OCI-LY7 (cell line): ENCODE data around the gene CCDC81. TPM values are rescaled to one million over a fixed set of nuclear protein-coding genes. Genes with fewer than 3 reads are reported as not detected.

Experiments used
- BruUV-seq: library from RNA; stranded (reverse); fragments of 400-500 nt; replicated peaks from 2 replicates; lab custom pipeline; 2021; lab: Mats Ljungman, UMichigan
- CTCF ChIA-PET: fragments of 300-600 bp; sonication (Branson Sonifier 250); formaldehyde crosslinking; loops from one replicate; lab custom pipeline; 2022; ENCODE audit warnings: antibody characterized with exemption; ENCODE audit not compliant: unreplicated experiment; lab: Charles Lee
- POLR2A ChIA-PET: fragments of 300-600 bp; sonication (Branson Sonifier 250); formaldehyde crosslinking; loops from one replicate; lab custom pipeline; 2022; ENCODE audit warnings: antibody characterized with exemption; lab: Charles Lee
- DNase-seq: peaks from one replicate; pipeline ENCODE4 v3.0.0-alpha.2; 2015; ENCODE audit warnings: low spot score
- H2AFZ ChIP-seq: fragments of 200-600 bp; sonication (generic), shearing (Covaris generic); 2 replicates; pipeline ENCODE4 v1.6.1; 2014; ENCODE audit warnings: mild to moderate bottlenecking, antibody characterized with exemption, low read length, moderate library complexity
- H3K27ac ChIP-seq: fragments of 200-600 bp; sonication (generic); 2 replicates; pipeline ENCODE4 v1.5.1; 2014; ENCODE audit warnings: mixed run types, low read depth, mild to moderate bottlenecking, moderate library complexity, low read length, inconsistent platforms; ENCODE audit not compliant: poor library complexity, severe bottlenecking
- H3K36me3 ChIP-seq: fragments of 200-600 bp; sonication (generic); 2 replicates; pipeline ENCODE4 v1.6.1; 2014; ENCODE audit warnings: mild to moderate bottlenecking, antibody characterized with exemption, low read length, moderate library complexity, mixed read lengths; ENCODE audit not compliant: insufficient read depth
- H3K4me1 ChIP-seq: fragments of 200-600 bp; sonication (generic); 2 replicates; pipeline ENCODE4 v1.5.1; 2014; ENCODE audit warnings: mild to moderate bottlenecking, low read length; ENCODE audit not compliant: insufficient read depth, poor library complexity, severe bottlenecking
- H3K4me2 ChIP-seq: fragments of 200-600 bp; sonication (generic); 2 replicates; pipeline ENCODE4 v1.6.1; 2014; ENCODE audit warnings: mild to moderate bottlenecking, low read length
- H3K4me3 ChIP-seq: fragments of 200-600 bp; sonication (generic); 2 replicates; pipeline ENCODE4 v1.5.1; 2014; ENCODE audit warnings: mild to moderate bottlenecking, low read depth, low read length; ENCODE audit not compliant: poor library complexity, severe bottlenecking
- H3K79me2 ChIP-seq: fragments of 200-600 bp; sonication (generic); 2 replicates; pipeline ENCODE4 v1.6.1; 2016; ENCODE audit warnings: low read depth, mild to moderate bottlenecking, low read length, moderate library complexity, mixed read lengths; ENCODE audit not compliant: insufficient read depth
- H3K9me2 ChIP-seq: fragments of 200-600 bp; sonication (generic); 2 replicates; pipeline ENCODE4 v1.6.1; 2016; ENCODE audit warnings: mild to moderate bottlenecking, low read length, mixed read lengths; ENCODE audit not compliant: insufficient read depth
- H3K9me3 ChIP-seq: fragments of 200-600 bp; sonication (generic); 2 replicates; pipeline ENCODE4 v1.6.1; 2014; ENCODE audit warnings: mild to moderate bottlenecking, mixed run types, low read length, mixed read lengths
- H4K20me1 ChIP-seq: fragments of 200-600 bp; sonication (generic); 2 replicates; pipeline ENCODE4 v1.6.1; 2014; ENCODE audit warnings: mild to moderate bottlenecking, antibody characterized with exemption, low read length, moderate library complexity, mixed read lengths; ENCODE audit not compliant: insufficient read depth
- EZH2phosphoT487 ChIP-seq: fragments of 200-600 bp; sonication (generic); IDR thresholded peaks from 2 replicates; pipeline ENCODE4 v1.6.1; 2018; ENCODE audit warnings: low read depth, borderline replicate concordance, mild to moderate bottlenecking, mixed run types, antibody characterized with exemption, low read length, moderate library complexity, mixed read lengths
- intact Hi-C: fragments of 100-400 bp; cut with micrococcal nuclease; formaldehyde crosslinking; loops from one replicate; pipeline ENCODE4 v1.10.0; 2022; ENCODE audit not compliant: unreplicated experiment
- total RNA-seq, 2 experiments: library from RNA; depleted of rRNA in 1 of 2; stranded (reverse); fragments of >200 nt in 1 of 2; shearing (Covaris generic) in 1 of 2; gene quantifications; 2 replicates each; pipeline ENCODE4 v1.2.3, GENCODE V29; 2014 to 2022
- TF ChIP-seq, protein P1 (sequence below): fragments of 200-600 bp; sonication (generic); conservative IDR thresholded peaks from 2 replicates; pipeline ENCODE4 v1.5.1; 2014; ENCODE audit warnings: mild to moderate bottlenecking, antibody characterized with exemption, low read length, moderate library complexity, mixed read lengths

Gene CCDC81
- total RNA-seq, 2 experiments from 2014 or later, result 0.41 to 1.0 TPM

DNA sequence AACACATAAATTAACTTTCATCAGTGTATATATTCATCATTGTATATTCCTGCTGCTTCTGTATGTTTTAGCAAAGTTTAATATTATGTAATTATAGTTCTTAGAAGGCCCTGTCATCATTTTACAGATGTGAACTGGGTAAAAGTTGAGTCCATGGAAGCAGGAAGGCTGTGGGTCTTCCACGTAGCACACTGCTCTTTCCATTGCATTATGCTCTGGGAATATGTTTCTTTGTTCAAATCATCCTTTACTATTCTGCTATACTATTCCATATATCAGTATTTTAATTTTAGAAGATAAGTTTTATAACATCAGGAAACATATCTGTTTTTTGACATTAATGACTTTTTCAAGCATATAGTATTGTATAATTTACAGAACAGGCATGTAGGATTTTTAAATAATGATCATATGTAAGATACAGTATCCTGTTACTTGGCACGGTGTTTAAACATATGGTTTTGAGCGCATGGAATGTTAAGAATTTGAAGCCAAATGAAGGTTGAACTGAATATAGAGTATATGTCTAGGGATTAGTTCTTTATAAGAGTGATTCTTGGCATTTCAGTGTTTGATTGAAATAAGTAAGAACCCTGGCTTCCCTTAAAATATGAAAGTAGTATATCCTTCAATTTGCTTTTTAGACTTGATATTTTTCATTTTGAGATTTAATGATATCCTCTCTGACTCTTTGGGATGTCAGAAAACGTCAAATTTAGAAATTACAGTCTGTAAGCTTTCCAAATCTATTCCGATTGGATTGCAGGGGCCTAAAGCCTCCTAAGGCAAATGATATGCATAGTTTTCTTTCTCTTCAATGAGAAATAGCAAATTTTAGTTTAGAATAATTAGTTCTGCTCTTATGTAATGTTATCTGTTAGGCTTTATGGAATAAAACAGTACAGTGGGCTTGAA lies 8.6 kb downstream of the CCDC81 start:
- ChIA-PET POLR2A (no interaction called here), CTCF (no interaction called here)
- BruUV-seq, result no TSS peak
- Histone ChIP-seq H3K9me2 (no peaks in the 10 kb centered on the region), H3K4me2 (no peak overlapping the region), H3K4me3 (no peak overlapping the region), H3K27ac (no peak overlapping the region), H4K20me1 (no peaks in the 10 kb centered on the region), H3K36me3 (no peaks in the 10 kb centered on the region), H3K79me2 (no peaks in the 10 kb centered on the region), H3K4me1 (no peaks in the 10 kb centered on the region), H2AFZ (no peak overlapping the region), H3K9me3 (no peaks in the 10 kb centered on the region)
- DNase-seq, result no peak
- TF ChIP-seq, protein P1, sequence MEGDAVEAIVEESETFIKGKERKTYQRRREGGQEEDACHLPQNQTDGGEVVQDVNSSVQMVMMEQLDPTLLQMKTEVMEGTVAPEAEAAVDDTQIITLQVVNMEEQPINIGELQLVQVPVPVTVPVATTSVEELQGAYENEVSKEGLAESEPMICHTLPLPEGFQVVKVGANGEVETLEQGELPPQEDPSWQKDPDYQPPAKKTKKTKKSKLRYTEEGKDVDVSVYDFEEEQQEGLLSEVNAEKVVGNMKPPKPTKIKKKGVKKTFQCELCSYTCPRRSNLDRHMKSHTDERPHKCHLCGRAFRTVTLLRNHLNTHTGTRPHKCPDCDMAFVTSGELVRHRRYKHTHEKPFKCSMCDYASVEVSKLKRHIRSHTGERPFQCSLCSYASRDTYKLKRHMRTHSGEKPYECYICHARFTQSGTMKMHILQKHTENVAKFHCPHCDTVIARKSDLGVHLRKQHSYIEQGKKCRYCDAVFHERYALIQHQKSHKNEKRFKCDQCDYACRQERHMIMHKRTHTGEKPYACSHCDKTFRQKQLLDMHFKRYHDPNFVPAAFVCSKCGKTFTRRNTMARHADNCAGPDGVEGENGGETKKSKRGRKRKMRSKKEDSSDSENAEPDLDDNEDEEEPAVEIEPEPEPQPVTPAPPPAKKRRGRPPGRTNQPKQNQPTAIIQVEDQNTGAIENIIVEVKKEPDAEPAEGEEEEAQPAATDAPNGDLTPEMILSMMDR, result no peak
- no peak for TF ChIP-seq EZH2phosphoT487
- intact Hi-C loops, result no loop called here

DNA sequence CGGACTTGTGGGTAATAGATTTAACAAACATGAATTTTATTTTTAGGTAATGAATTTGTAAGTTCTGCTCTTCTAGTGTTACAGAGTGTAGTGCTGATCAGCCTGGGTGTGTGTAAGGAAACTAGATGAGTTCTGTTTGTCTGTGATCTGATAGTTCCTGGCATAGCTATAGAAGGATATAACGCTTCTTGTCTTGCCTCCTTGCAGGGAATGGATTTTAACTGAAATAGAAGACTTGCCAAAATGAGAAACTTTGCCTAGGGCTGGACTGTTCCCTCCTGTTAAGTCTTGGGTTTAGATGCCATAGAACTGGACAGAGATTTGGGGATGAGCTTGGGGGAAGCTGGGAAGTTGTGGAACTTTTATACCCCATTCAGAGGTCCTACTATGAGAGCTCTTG lies 11.6 kb downstream of the CCDC81 start:
- CTCF ChIA-PET, result no interaction called here
- TF ChIP-seq EZH2phosphoT487, result no peak
- TF ChIP-seq, protein P1, result no peak
- no peaks in the 10 kb centered on the region for H3K9me3 ChIP-seq
- intact Hi-C loops, result no loop called here
- H4K20me1 ChIP-seq, result no peaks in the 10 kb centered on the region
- H3K9me2 ChIP-seq, result no peaks in the 10 kb centered on the region
- H3K4me2 ChIP-seq, result no peak overlapping the region
- H3K27ac ChIP-seq, result no peak overlapping the region
- POLR2A ChIA-PET, result no interaction called here
- no peak overlapping the region for H2AFZ ChIP-seq
- H3K36me3 ChIP-seq, result no peaks in the 10 kb centered on the region
- H3K79me2 ChIP-seq, result no peaks in the 10 kb centered on the region
- DNase-seq, result no peak
- no peaks in the 10 kb centered on the region for H3K4me1 ChIP-seq
- BruUV-seq, result no TSS peak
- H3K4me3 ChIP-seq, result no peak overlapping the region

GRCh38 chr11:86386746-86387145 lies 12.1 kb downstream of the CCDC81 start:
- intact Hi-C loops, result no loop called here

More at GRCh38 chr11:86386746-86387145, 12.1 kb downstream of the CCDC81 start:
- no peaks in the 10 kb centered on the region for H3K36me3 ChIP-seq
- no TSS peak for BruUV-seq
- no peak for DNase-seq
- no peak overlapping the region for H3K27ac ChIP-seq
- CTCF ChIA-PET, result no interaction called here
- no peaks in the 10 kb centered on the region for H3K79me2 ChIP-seq
- H4K20me1 ChIP-seq, result no peaks in the 10 kb centered on the region
- POLR2A ChIA-PET, result no interaction called here
- H3K9me2 ChIP-seq, result no peaks in the 10 kb centered on the region
- H3K4me2 ChIP-seq, result no peak overlapping the region
- no peak for TF ChIP-seq EZH2phosphoT487
- TF ChIP-seq, protein P1, result no peak
- no peaks in the 10 kb centered on the region for H3K9me3 ChIP-seq
- H3K4me3 ChIP-seq, result no peak overlapping the region
- no peak overlapping the region for H2AFZ ChIP-seq
- H3K4me1 ChIP-seq, result no peaks in the 10 kb centered on the region
